GM20000 (cell line): ENCODE results near the gene PARD3.

Source experiments
- DNase-seq: peaks from one replicate; pipeline ENCODE4 v3.0.0; 2012; ENCODE audit warnings: low spot score
- TF ChIP-seq, protein P1 (sequence below): IDR thresholded peaks from 2 replicates; pipeline ENCODE4 v1.5.1; 2012; ENCODE audit warnings: mild to moderate bottlenecking, control low read depth; ENCODE audit errors: extremely low read depth, missing control alignments

Gene PARD3

DNA sequence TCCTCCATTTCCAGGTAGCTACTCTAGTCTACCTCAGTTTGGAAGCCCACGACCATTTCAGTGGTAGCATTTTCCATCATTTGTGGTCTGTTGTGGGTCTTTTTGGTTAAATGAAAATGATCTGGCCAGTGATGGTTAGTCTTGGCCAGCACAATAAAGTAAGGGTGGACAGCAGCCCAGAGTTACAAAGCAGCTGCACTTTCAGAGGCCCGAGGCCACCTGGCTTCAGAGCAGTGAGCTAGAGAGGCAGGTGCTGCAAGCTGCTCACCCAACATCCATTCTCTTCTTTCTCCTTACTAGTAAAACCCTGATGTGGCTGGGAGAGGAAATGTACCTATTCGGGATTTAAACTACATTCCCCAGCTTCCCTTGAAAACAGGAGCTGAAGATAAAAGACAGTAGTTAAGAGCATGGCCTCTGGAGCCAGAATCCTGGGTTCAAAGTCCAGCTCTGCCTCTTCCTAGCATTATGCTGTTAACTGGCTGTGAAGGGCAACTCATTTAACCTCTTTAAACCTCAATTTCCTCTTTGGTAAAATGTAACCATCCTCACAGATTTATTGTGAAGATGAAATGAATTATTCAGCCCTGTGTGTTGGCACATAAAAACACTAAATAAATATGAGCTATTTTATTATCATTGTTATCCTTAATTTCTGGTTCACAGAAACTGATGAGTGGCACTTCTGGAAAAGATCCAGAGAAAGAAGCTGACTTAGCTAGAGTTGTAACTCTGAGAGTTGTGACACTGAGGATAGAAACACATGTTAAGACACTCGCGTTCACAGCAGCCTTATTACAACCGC, 517.4 kb downstream of the PARD3 start:
- TF ChIP-seq, protein P1, sequence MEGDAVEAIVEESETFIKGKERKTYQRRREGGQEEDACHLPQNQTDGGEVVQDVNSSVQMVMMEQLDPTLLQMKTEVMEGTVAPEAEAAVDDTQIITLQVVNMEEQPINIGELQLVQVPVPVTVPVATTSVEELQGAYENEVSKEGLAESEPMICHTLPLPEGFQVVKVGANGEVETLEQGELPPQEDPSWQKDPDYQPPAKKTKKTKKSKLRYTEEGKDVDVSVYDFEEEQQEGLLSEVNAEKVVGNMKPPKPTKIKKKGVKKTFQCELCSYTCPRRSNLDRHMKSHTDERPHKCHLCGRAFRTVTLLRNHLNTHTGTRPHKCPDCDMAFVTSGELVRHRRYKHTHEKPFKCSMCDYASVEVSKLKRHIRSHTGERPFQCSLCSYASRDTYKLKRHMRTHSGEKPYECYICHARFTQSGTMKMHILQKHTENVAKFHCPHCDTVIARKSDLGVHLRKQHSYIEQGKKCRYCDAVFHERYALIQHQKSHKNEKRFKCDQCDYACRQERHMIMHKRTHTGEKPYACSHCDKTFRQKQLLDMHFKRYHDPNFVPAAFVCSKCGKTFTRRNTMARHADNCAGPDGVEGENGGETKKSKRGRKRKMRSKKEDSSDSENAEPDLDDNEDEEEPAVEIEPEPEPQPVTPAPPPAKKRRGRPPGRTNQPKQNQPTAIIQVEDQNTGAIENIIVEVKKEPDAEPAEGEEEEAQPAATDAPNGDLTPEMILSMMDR = no peak

DNA sequence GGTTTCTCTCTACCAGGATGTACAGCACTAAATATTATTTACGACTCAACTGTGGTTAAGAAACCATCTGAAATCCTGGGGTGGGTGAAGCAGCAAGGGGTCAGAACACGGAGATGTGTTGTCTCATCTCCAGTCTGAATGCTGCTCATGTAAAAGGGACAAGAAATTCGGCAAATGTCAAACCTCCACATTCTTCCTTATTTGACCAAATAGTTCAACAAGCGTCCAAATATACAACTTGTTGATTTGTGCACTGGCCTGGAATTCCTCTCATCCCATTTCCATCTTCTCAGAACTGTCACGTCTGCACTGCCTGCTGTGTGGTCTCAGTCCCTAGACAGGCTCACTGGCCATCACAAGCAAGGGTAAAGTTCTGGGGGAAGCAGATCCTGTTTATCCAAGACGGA, 520.0 kb downstream of the PARD3 start:
- TF ChIP-seq, protein P1 = no peak
- DNase-seq = no peak

More for the DNA sequence above, 517.4 kb downstream of the PARD3 start:
- DNase-seq = no peak

GRCh38 chr10:34294137-34294536, 521.0 kb downstream of the PARD3 start:
- DNase-seq = no peak
- TF ChIP-seq, protein P1 = no peak

GRCh38 chr10:34292675-34293074, 522.4 kb downstream of the PARD3 start:
- no peak for DNase-seq

DNA sequence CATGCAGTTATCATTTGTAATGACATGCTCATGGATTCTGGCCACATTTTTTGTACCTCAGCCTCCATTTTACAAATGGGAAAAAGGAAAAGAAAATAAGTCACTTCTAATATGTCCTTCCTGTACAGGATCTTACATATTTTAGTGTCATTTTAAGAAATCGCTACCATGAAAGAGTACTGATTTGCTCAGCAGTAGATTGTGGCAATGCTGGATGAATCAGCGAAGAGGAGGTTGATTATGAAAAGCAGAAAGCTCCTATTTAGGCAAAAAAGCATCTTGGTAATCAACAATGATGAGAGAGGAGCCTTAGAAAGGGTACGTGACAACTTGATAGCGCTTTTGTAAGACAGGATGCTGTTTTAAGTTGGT, 522.9 kb downstream of the PARD3 start:
- DNase-seq = no peak
- TF ChIP-seq, protein P1 = no peak

More at GRCh38 chr10:34292675-34293074, 522.4 kb downstream of the PARD3 start:
- TF ChIP-seq, protein P1 = no peak

GRCh38 chr10:34291466-34292193, 523.5 kb downstream of the PARD3 start:
- no peak for DNase-seq
- TF ChIP-seq, protein P1 = no peak

GRCh38 chr10:34290412-34291081, 524.5 kb downstream of the PARD3 start:
- no peak for DNase-seq
- TF ChIP-seq, protein P1 = no peak
